NCI-H2227 (cell line): ENCODE data around the gene ADAMTS16.

Experiments used
- DNase-seq: peaks from one replicate; lab custom pipeline; 2025; ENCODE audit not compliant: unreplicated experiment; lab: John Stamatoyannopoulos, UW

The ADAMTS16 gene

DNA sequence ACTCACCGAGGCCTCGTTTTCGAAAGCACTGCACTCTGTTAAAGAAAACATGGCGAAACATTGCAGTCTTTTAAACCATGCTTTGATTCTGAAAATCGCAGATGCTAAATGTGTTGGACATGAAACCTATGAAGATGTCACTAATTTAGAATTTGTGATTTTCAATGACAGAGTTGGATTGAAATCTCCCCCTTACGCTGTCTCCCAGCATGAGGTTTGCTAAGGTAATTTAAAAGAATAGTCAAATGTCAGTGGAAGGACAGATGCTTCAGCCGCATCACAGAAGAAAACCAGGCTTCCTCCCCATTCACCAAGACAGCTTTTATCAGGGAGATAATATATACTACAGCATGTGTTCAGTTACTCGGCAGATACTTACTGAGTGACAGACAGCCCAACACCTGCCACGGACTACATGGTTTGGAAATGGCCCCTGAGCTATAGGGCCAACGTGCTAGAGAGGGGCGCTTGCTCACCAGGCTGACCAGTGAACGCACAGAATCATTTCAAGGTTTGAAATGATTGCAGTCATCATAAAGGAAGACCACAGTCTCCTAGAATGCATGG is 136.9 kb downstream of the ADAMTS16 start:
- DNase-seq = no peak

DNA sequence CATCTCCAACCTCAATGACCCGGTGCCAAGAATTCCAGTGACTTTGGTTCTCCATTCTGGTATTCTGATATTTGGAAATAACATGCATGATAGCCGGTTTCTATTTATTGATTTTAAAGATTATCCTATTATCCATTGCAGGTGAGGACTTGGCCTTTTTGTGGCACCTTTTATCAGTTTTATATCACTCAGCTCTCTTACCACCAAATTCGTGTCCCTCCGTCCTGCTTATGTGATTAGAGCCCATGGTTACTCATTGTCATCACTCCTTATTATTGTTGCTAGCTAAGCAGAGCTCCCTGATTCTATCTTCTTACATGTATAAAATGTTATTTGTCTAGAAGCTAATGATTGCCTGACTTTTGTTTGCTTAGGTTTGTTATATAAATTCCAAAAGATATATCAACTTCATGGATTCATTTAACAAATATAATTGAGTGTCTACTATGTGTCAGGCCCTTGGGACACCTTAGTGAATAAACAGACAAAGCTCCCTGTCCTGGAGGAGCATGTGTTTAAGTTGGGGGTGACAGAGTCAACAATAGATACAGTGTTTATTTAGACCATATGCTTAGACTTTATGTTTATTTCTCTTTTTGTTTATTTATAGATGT is 138.2 kb downstream of the ADAMTS16 start:
- no peak for DNase-seq

DNA sequence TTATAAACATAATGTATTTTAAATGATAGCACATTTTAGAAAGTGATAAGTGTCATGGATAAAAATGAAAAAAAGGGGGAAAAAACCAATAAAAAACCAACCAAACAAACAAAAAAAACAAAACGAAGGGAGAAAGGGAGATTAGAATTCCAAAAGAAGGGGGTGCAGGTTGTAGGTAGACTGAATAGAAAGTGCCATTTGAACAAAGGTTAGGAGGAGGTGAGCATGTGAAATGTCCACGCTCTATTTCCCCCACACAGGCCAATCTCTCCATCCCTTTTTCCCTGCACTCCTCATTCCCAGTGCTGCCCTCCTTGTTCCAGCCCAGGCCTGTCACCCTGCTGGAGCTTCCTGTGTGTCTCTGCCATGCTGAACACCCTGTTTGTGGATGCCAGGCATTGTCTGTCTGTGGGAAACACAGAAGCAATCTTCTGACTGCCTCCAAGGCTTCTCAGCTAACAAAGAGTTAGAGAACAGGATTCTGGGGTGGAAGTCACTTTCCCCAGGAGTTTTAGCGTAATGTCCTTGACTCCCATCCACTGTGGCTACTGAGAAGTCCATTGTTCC is 138.8 kb downstream of the ADAMTS16 start:
- DNase-seq = no peak

DNA sequence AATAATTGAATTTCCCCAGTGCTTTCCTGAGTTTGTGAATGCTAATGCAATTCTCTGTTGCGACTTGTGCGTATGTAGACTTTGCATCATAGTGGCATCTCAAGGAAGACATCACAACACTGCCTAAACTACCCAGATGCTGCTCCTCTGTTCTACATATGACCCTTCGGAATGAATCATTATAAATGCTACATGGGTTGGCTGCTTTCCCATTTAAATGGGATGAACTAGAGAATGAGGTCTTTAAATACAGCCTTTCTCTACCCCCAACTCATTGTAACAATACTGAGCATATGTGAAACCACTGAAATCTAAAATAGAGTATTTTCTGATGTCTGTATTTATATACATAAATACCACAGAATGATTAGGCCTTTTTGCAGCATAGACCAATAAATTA is 145.8 kb downstream of the ADAMTS16 start:
- DNase-seq = no peak

DNA sequence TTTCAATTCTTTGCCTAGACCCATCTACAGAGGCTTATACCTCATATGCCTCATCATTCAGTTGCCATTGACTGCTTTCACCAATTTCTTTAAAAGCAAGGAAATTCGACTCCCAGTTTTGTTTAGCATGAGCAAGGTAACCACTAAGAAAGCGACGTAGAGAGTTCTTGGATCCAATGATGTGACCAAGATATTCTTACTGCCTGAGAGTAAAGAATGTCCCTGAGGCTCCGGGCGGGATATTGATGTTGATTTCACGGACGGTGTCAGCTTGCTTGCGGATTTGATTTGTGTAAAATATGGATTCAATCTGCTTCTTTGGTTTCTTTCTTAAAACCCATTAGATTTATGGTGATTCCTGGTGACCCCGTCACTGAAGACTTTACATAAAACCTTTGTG is 147.3 kb downstream of the ADAMTS16 start:
- DNase-seq = no peak

DNA sequence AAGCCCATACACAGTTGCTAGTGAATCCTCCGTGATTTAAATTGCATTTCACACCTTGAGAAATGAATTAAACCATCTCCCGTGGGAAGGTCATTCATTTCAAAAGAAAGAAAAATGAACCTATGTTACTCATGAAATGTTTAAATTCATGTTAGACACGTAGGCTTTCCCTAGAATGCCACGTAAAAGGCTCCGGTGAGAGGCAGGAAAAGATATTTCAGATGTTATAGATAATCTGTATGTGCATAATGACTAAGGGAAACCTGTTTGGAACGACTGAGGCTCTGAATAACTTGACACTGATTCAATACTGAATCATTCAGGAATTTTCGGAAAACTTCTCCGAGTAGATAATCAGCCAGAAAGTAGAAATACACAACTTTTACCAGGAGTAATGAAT is 148.1 kb downstream of the ADAMTS16 start:
- no peak for DNase-seq

DNA sequence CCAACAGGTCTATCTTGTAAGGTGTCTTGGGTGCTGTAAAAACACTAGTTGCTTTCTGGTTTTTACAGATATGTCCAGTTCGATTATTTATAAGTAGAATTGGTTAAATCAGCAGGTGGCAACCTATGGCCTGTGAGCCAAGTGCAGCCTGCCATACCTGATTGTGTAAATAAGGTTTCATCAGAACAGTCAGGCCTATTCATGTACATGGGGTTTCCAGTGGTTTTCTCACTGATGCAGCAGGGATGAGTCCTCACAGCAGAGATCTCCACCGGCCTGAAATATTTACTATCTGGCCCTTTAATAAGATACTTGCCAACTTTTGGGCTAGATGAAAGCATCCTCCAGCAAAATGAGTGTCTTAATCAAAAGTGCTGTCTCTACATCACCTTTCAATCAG is 149.4 kb downstream of the ADAMTS16 start:
- DNase-seq = no peak

DNA sequence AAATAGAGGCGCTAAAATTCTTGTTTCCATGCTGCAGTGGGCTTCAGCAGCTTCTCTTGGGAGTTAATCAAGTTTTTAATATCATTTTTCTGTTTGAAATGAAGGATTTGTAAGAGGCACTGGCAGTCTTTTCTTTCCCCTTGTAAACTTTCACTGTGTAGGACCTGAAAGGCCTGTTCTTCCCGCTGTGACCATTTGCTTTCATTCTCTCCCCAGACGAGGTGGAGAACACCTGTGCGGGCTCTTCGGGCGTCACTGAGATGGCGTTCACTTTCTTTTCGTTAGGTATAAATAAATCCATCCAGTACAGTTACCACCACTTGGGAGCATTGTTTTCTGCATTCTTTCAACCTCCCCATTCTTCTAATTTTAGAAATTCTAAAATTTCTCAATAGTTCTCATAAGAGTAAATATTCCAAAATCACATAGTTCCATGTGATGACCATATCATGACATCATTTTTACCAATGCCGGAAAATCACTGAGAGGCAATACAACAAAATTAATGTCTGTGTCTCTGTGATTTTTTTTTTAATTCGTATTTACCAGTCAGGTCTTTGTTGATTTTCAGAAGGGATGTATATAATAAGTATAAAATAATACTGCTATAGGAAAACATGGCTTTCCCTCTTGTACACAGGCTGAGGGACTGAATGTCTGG is 150.7 kb downstream of the ADAMTS16 start:
- DNase-seq = no peak

DNA sequence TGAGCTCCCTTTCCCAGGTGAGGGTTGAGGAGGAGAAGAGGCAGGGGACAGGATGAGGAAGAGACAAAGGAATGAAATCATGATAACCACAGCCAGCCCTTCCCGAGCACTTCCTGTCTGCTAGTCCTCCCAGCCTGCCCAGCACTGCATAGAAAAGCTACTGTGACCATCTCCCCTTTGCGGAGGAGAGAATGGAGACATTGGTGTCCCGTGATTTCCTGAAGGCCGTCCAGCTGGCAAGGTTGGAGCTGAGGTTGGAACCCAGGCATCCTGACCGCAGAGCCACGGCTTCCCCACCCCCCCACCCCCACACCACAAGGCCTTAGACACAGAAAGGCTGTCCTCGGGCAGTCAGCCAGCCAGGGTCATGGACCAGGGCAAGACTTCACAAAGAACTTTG is 151.2 kb downstream of the ADAMTS16 start:
- DNase-seq = no peak

DNA sequence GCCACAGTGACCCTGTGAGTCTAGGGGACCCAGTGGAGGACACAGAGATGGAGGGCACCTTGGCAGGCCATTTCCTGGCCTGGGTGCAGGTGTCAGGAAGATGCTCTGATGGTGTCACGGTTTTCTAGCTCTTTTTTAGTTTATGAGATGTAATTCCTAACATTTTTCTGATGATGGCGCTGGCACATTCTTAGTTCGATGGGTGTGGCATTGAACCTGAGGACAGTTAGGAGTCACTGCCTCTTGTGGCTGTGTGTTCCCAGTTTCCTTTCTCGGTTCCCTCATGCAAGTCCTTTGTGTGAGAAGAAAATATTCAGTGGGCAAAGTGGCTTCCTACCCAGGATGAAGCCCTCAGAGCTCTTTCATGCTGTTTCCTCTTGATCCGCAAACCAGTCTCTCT is 152.9 kb downstream of the ADAMTS16 start:
- DNase-seq = no peak

DNA sequence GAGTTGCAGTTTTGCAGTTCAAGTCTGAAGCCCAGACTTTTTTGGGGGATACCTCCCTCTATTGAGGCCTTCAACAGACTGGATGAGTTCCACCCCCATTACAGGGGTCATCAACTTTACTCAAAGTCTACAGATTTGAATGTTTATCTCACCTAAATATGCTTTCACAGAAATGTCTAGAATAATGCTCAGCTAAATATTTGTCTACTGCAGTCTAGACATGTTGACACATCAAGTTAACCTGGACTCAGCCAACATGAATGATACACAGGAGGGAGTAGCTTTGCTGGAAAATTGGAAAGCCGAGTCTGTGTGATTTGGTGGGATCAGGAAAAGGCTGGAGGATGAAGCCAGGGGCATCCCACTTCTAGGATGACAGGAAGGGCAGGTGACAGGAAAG is 154.3 kb downstream of the ADAMTS16 start:
- no peak for DNase-seq

DNA sequence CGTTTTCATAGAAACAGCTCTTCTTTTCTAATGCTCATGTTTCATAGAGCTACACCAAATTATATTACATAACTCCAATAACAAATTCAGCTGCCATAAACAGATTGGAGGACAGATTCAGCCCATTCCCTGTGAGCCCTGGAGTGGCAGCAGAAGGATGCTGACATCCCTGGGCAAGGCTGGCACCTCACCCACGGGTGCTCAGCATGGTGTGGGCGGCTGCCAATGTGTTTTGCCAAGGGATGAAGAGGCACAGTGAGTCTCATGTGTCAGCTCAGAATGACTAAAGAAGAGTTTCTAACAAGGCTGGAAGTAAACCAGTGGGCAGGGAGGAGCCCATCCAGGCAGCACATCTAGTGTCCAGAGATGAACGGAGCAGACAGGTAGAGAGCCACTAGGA is 155.2 kb downstream of the ADAMTS16 start:
- DNase-seq = no peak

DNA sequence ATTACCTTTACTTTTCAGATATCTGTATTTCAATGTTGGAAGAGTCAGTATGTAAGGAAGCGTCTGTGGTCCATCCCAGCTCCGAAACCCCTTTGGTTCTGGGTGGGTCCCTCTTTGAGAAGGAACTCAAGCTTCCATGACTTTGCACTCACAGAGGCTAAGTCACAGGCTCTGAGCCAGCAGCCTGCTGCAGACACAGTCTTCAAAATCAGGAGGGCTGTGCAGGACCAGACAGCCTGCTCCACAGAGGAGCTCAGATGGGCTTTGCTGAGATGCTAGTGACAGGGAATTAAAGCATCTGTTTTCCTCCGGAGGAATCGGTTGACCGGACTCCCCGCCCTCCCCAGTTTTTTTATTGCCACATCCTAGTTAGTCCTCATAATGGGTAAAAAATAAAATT is 155.9 kb downstream of the ADAMTS16 start:
- DNase-seq = no peak

DNA sequence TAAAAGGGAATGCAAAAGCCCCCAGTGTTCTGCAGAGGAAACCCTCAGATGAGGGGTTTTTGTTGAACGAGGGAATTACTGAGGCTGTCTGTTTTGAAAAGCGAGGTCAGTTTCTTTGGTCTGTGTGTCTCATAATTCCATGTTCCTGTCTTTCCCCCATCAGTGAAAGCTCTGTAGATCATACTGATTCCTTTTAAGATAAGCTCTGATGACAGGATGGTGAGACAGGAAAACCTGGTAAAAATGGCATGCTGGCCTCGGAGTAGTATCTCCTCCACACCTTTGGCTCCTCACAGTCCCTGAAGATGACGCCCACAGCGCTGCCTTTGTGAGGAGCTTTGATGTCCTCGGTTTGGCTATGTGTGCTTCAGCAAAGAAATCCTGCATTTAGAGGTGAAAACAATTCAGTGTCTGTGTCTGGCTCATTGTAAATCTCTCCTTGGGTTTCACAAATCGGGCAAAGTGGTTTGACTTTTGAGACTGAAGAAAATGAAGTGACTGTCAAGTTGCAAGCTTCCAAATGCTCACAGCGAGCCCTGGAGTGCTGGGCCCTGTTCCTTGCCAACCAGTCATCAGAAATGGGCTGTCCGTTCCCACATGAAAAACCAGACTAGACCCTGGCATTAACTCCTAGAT is 157.4 kb downstream of the ADAMTS16 start:
- DNase-seq = no peak

DNA sequence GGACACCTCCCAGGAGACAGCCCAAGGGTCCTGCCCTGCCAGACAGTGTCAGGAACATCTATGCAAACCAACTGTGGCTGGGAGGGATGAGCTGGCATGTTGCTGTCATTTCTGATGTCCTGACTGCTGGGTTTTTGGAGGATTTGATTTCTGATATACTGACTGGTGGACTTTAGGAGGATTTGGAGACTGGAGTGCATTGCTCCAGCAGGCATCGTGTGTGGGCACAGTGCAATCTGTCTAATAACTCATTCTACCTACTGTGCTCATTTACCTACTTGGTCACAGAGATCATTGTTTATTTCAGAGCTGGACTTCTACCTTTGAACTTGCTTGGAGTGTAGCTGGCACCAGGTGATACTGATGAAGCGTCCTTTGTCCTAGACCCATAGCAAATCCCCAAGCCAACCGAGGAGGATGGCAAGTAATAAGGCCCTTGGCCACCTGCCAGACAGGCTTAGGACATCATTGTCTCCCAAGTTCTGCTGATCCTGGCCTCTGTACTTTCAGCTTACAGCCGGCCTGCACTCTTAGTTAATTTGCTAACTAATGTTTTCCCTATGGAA is 158.0 kb downstream of the ADAMTS16 start:
- no peak for DNase-seq

DNA sequence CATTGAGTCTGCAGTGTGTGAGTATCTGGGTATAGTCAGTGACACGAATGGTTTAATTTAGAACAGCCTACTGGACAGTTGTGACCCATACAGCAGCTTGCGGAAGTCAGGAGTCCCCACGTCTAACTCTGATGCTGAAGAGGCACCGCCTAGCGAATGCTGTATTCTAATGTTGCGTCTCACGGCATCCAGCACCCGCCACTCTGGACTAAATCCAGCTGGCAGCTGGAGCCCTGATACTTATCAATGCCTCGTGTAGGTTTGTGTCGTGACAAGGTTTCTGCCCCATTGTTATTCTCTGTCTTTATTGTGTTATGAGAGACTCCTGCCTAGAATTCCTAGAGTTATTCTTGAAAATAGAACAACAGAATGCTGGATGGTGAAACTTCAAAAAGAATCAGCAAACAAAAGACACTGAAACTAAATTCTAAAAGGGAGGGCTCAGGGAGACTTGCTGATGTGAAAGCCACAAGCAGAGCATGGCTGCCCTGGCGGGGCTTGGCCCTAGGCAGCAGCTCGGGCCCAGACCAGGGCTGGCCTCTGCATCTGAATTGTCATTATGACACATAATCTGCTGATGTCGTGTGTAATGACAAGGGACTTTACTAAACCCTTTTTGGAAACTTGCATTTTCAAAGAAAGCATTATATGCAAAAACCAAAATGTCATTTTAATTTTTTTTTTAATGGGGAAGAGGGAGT is 158.9 kb downstream of the ADAMTS16 start:
- no peak for DNase-seq

DNA sequence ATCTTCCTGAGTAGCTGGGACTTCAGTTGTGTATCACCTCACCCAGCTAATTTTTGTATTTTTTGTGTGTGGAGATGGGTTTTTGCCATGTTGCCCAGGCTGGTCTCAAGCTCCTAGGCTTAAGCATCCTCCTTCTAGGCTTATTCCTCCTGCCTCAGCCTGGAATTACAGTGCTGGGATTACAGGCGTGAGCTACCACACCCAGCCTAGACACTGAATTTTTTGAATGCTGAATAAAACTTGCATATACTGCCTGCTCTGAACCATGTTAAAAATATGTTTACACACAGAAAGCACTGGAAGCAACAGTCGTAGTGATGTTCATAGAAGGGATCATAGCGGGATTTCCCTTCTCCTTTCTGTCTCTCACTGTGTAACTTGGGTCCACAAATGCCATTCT is 161.0 kb downstream of the ADAMTS16 start:
- DNase-seq = no peak

DNA sequence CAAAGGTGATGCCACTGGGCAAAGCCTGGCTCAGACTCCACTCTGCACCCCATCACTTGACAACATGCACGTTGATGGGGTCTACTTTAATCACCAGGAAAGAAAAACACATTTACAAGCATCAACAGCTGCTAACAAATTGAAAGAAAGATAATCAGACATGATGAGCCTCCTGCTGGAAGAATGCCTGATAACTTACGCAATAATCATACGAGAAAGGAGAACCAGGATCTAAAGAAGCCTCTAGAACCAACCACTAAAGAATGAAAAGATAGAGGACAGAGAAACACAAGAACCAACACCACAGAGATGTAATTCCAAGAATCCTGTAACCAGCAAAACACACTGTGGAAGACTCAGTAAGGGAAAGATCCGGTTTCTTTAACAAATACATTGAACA is 162.1 kb downstream of the ADAMTS16 start:
- no peak for DNase-seq

DNA sequence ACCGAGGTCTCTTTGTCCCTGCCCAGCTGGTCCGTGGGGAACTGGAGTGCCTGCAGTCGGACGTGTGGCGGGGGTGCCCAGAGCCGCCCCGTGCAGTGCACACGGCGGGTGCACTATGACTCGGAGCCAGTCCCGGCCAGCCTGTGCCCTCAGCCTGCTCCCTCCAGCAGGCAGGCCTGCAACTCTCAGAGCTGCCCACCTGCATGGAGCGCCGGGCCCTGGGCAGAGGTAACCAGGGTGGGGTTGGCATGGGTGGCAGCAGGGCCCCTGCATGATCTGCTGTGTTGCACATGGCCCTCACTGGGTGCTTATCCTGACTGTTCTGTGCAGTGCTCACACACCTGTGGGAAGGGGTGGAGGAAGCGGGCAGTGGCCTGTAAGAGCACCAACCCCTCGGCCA is 163.1 kb downstream of the ADAMTS16 start:
- DNase-seq = no peak

DNA sequence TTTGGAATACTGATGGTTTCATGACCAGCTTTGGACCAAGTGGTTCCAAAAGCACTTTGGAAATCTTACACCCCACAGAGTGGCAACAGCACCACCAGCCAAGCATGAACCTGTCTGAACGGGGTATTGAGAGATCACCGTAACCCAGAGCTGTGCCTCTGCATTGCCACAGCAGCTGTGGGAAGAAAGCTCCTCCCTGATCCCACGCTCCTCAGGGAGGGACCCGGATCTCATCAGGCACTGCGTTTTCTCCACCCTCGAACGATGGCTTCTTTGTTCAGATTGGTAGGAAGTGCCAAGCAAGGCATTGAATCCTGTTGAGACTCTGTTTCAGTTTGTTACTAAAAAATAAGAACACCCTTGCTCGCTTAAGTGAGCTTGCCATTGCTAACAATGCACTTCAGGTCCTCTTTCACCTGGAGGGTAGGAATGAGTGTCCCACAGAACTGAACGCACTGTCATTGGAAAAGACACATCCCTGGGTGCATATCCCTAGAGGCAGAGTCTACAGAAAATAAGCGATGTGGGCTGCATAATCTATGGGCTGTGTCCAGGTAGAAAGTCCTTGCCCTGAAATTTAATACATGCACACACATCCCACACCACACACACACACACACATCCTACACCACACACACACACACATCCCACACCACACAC is 164.4 kb downstream of the ADAMTS16 start:
- peak; percentile 17 for DNase-seq

DNA sequence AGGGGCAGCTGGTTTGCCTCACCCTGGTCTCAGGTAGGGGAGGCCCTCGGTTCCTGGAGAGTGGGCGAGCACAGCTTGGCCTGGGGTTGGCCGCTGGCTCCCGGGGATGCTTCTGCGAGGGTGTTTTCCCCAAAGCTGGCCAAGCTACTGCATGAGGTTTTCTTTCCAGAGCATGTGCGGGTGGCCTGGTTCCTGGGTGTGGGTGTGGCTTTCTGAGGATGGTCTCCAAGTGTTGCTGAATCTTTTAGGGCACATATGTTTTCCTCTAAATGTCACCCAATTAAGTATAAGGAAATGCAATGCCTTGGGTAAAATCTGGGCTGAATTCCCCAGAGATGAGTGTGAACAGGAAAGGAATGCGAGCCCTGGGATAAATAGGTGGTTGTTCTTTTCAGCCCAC is 166.6 kb downstream of the ADAMTS16 start:
- DNase-seq = no peak
